Activated CD8-positive, alpha-beta memory T cell treated with anti-CD3 and anti-CD28 coated beads for 1 hour (primary cell): ENCODE measurements around the gene SIGLEC12.
"Not testable (repeated sequence)": the region's sequence is repeated elsewhere in the genome, so short reads cannot be mapped to it uniquely, and the experiment has no call there.

Experiments
- DNase-seq, 2 donors: peaks; one replicate each; pipeline ENCODE4 v3.0.0-alpha.2; 2020; ENCODE audit warnings: low read depth in 1 of 2; ENCODE audit errors: extremely low read depth in 1 of 2

Gene SIGLEC12

DNA sequence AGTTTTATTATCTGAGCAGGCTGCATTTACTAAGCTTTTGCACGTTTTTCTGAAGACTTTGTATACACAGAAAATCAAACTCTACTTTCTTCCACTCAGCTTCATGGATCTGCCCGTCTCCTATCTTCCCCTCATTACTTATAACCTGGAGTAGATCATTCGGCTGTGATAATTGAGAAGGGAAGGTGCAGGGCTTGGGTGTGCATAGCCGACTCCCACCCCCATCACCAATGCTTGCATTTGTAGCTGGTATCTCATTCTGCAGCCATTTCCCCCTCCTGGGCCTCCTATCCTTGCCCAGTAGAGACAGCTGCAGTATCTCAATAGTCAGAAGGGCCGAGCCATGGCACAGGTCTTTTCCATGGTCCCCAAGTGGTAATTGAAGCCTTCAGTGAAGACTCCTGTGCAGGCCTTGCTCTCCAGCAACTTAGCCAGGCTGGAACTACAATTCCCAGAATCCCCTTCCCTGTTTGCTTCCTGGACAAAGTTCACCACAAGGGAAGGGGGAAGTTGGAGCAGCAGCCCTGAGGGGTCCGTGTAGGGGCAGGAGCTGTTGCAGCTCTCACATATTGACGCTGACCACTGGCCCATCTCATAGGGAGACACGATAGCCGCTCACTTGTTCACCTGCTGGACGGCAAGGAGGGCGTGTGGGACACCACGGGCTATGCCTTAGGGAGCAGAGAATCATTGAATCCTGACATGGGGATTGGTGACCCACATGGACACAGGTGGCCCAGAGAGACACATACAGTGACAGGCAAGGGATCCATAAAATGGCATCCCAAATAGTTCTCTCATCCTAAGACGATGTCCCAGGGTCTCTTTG, 41.2 kb downstream of the SIGLEC12 start:
- no peak for DNase-seq

DNA sequence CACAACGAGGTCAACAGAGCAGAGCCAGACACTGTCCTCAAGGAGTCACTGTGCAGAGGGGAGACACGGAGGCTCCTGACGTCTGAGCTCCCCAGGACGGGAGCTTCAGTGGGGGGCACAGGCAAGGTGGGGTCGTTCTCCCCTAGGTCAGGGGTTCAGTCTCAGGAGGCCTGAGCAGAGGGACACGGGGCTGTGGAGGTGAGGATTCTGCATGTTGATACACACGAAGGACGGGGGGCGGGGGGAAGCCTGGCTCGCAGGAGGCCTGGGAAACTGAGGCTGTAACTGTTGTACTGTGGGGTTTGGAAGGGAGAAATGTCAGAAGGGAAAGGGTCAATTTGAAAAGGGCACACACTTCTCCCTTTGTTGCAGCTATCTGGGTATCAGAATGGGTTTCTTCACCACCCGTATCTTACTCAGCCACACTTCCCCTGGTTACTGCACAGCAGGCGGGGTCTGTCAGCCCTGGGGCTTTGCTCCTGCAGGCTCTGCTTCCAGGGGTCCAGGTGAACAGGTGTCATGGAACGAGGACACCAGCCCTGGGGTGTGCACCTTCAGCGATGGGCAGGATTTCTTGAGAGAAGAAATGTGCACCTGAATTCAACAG, 42.6 kb downstream of the SIGLEC12 start:
- no peak for DNase-seq

DNA sequence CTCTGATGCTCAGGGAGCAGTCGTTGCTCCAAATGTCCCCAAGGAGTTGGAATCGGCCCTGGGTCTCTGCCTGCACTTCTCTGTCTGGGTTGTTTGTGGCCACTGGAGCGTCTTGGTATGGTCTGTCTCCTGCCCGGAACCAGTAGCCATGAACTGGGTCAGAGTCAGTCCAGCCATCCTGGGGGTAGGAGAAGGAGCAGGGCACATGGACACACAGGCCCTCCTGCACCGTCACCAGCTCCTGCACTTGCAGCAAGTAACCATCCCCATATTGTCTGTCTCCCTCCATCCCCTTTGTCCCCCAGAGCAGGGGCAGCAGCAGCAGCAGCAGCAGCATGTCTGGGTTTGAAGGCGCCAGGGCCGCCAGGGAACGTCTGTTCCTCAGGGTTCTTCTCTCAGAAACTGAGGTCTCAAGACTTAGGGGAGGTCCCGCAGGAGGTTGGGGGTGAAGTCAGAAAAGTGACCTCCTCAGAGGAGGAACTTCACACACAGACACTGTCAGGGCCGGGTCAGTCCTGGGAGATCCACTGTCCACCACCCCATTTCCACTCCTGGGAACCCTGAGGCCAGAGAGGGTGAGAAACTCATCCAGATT, 43.5 kb downstream of the SIGLEC12 start, which contains the start of gene SIGLEC8:
TSS of gene SIGLEC8 (minus strand) at position 404 of the 595 bp plus-strand sequence. CDS start at position 337, 67 bp downstream.
- DNase-seq: no peak

DNA sequence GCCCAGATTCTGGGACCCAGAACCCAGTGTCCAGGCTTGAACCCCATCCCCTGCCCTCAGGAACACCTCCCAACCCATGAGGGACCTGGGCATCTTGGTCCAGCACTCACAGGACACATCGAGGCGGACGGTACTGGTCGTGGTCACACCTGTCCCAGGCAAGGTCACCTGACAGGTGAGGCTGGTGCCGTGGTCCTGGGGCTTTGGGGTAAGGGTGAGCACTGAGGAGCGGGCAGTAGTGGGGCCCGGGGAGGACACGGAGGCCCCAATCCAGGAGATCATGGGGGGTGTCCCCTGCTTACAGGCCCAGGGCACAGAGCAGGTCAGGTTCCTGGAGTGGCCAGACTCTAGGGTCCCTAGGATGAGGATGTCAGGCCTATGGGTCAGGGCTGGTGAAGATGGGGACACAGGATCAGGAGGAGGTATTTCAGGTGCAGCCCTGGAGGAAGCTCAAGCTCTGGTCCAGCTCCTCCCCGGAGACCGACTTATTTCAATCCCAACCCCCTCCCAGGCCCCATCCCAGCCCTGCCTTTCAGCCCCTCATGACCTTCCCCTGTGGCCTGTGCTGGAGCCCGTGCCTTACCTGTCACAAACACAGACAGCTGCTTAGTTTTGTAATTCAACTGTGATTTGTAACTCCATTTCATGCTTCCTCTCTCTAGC, 44.1 kb downstream of the SIGLEC12 start:
- DNase-seq: no peak

DNA sequence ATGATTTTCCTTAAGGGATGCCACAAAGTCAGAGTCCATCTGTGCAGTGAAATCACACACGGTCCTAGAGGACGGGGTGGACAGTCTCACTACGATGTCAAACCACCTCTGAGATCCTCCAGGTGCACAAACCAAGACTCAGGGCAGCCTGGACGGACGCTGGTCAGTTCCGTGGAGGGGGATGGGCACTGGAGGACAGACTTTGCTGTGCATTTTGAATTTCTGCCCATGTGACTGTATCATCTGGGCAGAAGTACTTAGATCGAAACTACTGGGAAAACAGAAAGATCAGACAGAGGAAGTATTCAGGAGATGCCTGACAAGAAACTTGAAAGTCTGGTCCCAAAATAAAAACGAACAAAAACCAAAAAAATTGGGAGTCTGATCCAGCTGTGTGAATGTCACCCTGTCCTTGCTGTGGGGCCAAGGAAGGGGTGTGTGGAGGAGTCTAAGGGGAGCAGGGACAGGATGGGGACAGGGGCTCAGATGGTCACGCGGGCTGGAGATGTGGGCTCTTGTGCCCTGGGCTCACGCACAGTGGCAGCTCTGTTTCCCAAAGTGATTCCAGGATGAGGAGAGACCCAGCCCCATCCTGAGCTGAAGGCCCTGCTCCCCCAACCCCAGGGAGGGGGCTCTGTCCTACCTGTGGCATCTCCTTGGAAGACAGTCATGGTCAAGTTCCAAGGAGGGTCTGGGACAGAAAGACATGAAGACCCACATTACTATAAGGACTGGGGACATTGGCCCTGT, 44.9 kb downstream of the SIGLEC12 start:
- no peak for DNase-seq

DNA sequence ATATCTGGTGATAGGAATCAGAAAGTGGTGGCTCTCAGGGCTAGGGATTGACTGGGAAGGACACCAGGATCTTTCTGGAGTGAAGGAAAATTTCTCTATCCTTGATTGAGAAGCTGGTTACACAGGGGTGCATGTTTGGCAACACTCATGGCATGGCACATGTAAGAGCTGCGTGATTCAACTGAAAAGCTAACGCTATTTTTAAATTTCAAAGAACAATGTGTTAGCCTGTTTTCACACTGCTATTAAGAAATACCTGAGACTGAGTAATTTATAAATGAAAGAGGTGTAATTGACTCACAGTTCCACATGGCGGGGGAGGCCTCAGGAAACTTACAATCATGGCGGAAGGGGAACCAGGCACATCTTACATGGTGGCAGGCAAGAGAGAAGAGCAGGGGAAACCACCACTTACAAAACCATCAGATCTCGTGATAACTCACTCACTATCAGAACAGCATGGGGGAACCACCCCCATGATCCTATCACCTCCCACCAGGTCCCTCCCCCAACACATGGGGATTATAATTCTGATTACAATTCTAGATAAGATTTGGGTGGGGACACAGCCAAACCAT, 50.8 kb downstream of the SIGLEC12 start:
- no peak for DNase-seq

DNA sequence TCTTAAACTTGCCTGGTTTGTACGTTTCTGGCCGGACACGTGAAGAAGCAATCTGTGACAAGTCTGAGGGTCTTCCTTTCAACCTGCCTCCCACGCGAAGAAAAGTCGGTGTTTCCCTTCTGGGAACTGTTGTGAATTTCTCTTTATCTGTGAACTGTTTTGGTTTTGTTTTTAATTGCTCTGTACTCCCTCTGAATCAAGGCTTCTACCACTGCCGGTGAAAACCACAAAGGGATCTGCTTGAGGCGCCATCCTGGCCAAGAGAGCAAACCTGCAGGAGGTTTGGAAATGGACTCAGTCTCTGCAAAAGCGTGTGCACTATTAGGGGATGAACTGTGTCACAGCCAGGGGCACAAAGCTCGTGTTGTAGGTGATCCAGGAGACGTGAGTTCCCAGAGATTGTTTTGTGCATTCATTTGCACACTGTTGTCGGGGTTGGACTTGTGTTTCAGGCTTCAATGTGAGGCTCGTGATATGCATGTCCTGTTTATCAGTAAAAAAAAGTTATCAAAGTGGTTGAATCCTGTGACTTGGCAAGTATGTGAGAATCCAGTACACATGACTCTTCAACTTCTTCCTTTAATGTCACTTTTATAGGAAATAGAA, 53.1 kb downstream of the SIGLEC12 start:
- DNase-seq: no peak

DNA sequence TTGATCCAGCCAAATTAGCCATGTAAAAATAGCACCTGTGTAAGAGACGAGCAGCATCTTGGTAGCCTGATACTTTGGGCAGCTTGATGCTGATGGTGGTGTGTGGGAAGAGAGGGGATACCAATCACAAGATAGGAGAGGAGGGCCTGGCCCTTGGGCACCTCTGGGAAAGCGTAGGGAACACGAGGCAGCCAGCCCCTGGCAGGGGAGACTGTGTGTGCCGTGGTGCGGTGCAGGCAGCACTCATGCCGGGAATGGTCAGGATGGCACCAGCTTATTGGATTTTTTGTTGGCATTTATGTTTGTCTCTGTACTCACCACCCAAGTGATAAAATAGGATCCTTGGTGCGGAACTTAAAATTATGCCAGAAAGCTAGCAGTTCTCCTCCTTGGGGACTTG, 53.6 kb downstream of the SIGLEC12 start:
- no peak for DNase-seq

DNA sequence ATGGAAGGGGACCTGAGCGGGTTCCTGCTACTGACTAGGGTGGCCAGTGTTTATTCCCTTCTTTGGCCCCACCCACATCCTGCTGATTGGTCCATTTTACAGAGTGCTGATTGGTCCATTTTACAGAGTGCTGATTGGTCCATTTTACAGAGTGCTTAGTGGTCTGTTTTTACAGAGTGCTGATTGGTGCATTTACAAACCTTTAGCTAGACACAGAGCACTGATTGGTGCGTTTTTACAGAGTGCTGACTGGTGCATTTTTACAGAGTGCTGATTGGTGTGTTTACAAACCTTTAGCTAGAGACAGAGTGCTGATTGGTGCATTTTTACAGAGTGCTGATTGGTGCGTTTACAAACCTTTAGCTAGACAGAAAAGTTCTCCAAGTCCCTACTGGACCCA, 54.1 kb downstream of the SIGLEC12 start:
- not testable (repeated sequence) for DNase-seq

DNA sequence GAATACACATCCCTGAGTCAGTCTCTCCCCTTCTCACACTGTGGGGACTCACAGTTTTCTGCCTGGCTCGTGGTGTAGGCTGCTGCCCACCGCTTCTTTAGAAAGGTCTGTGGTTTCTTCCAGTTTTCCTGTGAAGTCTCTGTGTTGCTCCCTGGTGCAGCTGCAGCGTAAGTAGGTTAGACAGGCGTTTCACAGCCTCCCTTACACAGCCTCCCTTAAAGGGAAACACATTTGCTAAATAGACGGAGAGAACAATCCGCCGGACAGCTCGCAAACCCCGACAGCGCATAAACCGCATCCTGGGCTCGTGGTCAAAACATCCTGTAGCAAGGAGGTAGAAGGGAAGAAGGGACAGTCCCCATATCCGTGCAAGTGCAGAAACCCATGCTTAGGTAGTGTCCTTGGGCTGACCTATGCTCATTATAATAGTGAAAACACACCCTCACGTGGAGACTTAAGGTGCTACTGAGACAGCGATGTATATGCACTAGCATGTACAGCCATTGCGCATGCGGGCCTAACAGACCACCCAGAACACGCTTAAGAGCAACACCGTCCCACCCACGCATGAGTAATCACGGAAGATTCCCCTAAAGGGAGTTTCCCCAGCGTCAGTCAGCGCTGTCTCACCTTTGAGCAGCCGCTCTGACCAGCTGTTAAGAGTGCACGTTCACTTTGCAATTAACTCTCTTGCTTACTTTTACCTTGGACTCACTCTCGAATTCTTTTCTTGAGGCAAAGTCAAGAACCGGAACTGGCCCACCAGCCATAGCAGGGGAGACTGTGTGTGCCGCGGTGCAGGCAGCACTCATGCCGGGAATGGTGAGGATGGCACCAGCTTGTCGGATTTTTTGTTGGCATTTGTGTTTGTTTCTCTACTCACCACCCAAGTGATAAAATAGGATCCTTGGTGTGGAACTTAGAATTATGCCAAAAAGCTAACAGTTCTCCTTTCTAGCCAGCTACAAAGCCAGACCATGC, 59.9 kb downstream of the SIGLEC12 start:
- DNase-seq: peak; percentile 69 to 76
